AG04450 (cell line): ENCODE data around the gene TNFSF9. TPM values are rescaled to one million over a fixed set of nuclear protein-coding genes. Genes with fewer than 3 reads are reported as not detected.

Source experiments
- CTCF ChIA-PET: fragments of 300-600, 350-600 bp; formaldehyde crosslinking; extraction: SDS; loops from one replicate; lab custom pipeline; 2022; ENCODE audit warnings: antibody characterized with exemption, inconsistent platforms; lab: Charles Lee
- POLR2A ChIA-PET: fragments of 350-600 bp; formaldehyde crosslinking; extraction: SDS; loops from one replicate; lab custom pipeline; 2021; ENCODE audit warnings: antibody characterized with exemption, inconsistent platforms; lab: Yijun Ruan, JAX
- DNase-seq: peaks from one replicate; pipeline ENCODE4 v3.0.0-alpha.2; 2011; ENCODE audit warnings: low read depth, low spot score
- H3K27ac ChIP-seq: one replicate; pipeline ENCODE4 v1.5.1; 2012; ENCODE audit warnings: low read depth, low read length, control low read depth
- H3K27me3 ChIP-seq: one replicate; pipeline ENCODE4 v1.6.0; 2012; ENCODE audit warnings: low read length; ENCODE audit not compliant: control insufficient read depth, insufficient read depth
- H3K4me3 ChIP-seq: 2 replicates; pipeline ENCODE4 v1.5.1; 2011; ENCODE audit warnings: mild to moderate bottlenecking, low read depth, low read length, control low read depth
- H3K9me3 ChIP-seq: 2 replicates; pipeline ENCODE4 v1.5.1; 2012; ENCODE audit warnings: low read length; ENCODE audit not compliant: control insufficient read depth, insufficient read depth
- CTCF ChIP-seq: IDR thresholded peaks from 2 replicates; pipeline ENCODE4 v1.5.1; 2011; ENCODE audit warnings: low read depth, low read length, control low read depth, inconsistent platforms
- polyA plus RNA-seq: library from polyadenylated mRNA; depleted of rRNA; stranded (reverse); fragments of >200 nt; gene quantifications from 2 replicates; pipeline ENCODE4 v1.2.3, GENCODE V29; 2011

Gene TNFSF9
- polyA plus RNA-seq, 1 experiment = 0.14 TPM

- POLR2A ChIA-PET = no interaction called here
- DNase-seq = no peak
- CTCF ChIA-PET = no interaction called here
- no peak for TF ChIP-seq CTCF
- no peaks in the 10 kb centered on the region for H3K9me3 ChIP-seq
- no peak overlapping the region for H3K4me3 ChIP-seq
- H3K27me3 ChIP-seq = no peaks in the 10 kb centered on the region
- H3K27ac ChIP-seq = no peak overlapping the region
These were observed 21.5 kb upstream of the TNFSF9 start for GRCh38 chr19:6509118-6509971.

- ChIA-PET CTCF (interaction anchor here (0.6 to 1.3 kb wide), 2 partner anchors 353 to 843 kb away, joined by 3 to 5 read pairs; no protein-coding TSS in a partner anchor), POLR2A (no interaction called here)
- Histone ChIP-seq H3K27me3 (no peaks in the 10 kb centered on the region), H3K4me3 (no peak overlapping the region), H3K27ac (no peak overlapping the region), H3K9me3 (no peaks in the 10 kb centered on the region)
- DNase-seq = no peak
- TF ChIP-seq CTCF = no peak
These were observed 20.2 kb upstream of the TNFSF9 start for GRCh38 chr19:6510618-6511017.

- Histone ChIP-seq H3K9me3 (no peaks in the 10 kb centered on the region; the same call in 1 of the 2 replicates), H3K27ac (no peak overlapping the region), H3K27me3 (no peaks in the 10 kb centered on the region), H3K4me3 (no peak overlapping the region)
- POLR2A ChIA-PET = no interaction called here
- no peak for TF ChIP-seq CTCF
- CTCF ChIA-PET = interaction anchor here (0.6 kb wide), 1 partner anchor 326 kb away, joined by 3 read pairs; no protein-coding TSS in a partner anchor
- DNase-seq = no peak
These were observed 16.7 kb upstream of the TNFSF9 start for GRCh38 chr19:6514089-6514488.

- ChIA-PET POLR2A (interaction anchor here (0.7 kb wide), 1 partner anchor 23 kb away, joined by 12 read pairs; no protein-coding TSS in a partner anchor), CTCF (interaction anchor here (4.5 kb wide), 1 partner anchor 349 kb away, joined by 32 read pairs; no protein-coding TSS in a partner anchor)
- DNase-seq = no peak
These were observed 15.8 kb upstream of the TNFSF9 start for GRCh38 chr19:6514926-6515544.

More at GRCh38 chr19:6514926-6515544, 15.8 kb upstream of the TNFSF9 start:
- H3K4me3 ChIP-seq = no peak overlapping the region
- no peak for TF ChIP-seq CTCF
- no peak overlapping the region for H3K27ac ChIP-seq
- H3K27me3 ChIP-seq = no peaks in the 10 kb centered on the region
- H3K9me3 ChIP-seq = no peaks in the 10 kb centered on the region; the same call in 1 of the 2 replicates
